IMR-90 (cell line): Measurements from ENCODE around the gene ST8SIA6. TPM values are rescaled to one million over a fixed set of nuclear protein-coding genes. Genes with fewer than 3 reads are reported as not detected.

Source experiments
- ATAC-seq: fragments of 200-7000 bp; cut with Tn5 transposase; 2 replicates; pipeline ENCODE4 v1.9.1; 2020; ENCODE audit warnings: low read depth, mild to moderate bottlenecking, moderate library complexity
- BruUV-seq: library from RNA; stranded (reverse); fragments of 400-500 nt; replicated peaks from 2 replicates; lab custom pipeline; 2021; lab: Mats Ljungman, UMichigan
- CTCF ChIA-PET: fragments of 300-600 bp; formaldehyde crosslinking; extraction: SDS; loops from one replicate; lab custom pipeline; 2021; ENCODE audit warnings: antibody characterized with exemption; lab: Yijun Ruan, JAX
- POLR2A ChIA-PET: fragments of 300-600 bp; sonication (Branson Sonifier 250); formaldehyde crosslinking; loops from one replicate; lab custom pipeline; 2022; ENCODE audit warnings: antibody characterized with exemption; ENCODE audit not compliant: unreplicated experiment; lab: Charles Lee
- DNase-seq: peaks from one replicate; pipeline ENCODE4 v3.0.0; 2013
- H2AFZ ChIP-seq: replicated peaks from 2 replicates; pipeline ENCODE3; 2013; ENCODE audit warnings: low read length, mild to moderate bottlenecking; ENCODE audit not compliant: poor library complexity
- H2AK5ac ChIP-seq: 2 replicates; pipeline ENCODE4 v1.6.1; 2013; ENCODE audit warnings: low read depth, low read length, inconsistent platforms
- H2AK9ac ChIP-seq: replicated peaks from 2 replicates; pipeline ENCODE3; 2013; ENCODE audit warnings: mild to moderate bottlenecking, low read depth, low read length, moderate library complexity; ENCODE audit not compliant: poor library complexity
- H2BK120ac ChIP-seq: 2 replicates; pipeline ENCODE4 v1.6.1; 2013; ENCODE audit warnings: low read depth, low read length, inconsistent platforms
- H2BK15ac ChIP-seq: 3 replicates; pipeline ENCODE4 v1.6.1; 2013; ENCODE audit warnings: low read depth, low read length, inconsistent platforms
- H2BK20ac ChIP-seq: 2 replicates; pipeline ENCODE4 v1.6.1; 2013; ENCODE audit warnings: low read depth, mild to moderate bottlenecking, inconsistent platforms, low read length, moderate library complexity
- H2BK5ac ChIP-seq: 2 replicates; pipeline ENCODE4 v1.6.1; 2013; ENCODE audit warnings: mild to moderate bottlenecking, low read depth, low read length, inconsistent platforms; ENCODE audit not compliant: poor library complexity, severe bottlenecking
- H3K14ac ChIP-seq: replicated peaks from 2 replicates; pipeline ENCODE4 v1.6.1; 2013; ENCODE audit warnings: low read depth, low read length, inconsistent platforms
- H3K18ac ChIP-seq: 2 replicates; pipeline ENCODE4 v1.6.1; 2013; ENCODE audit warnings: low read depth, low read length, control low read depth
- H3K23ac ChIP-seq: 2 replicates; pipeline ENCODE4 v1.6.1; 2013; ENCODE audit warnings: low read depth, low read length, inconsistent platforms
- H3K27ac ChIP-seq: 2 replicates; pipeline ENCODE4 v1.5.1; 2013; ENCODE audit warnings: mild to moderate bottlenecking, control low read depth, low read length; ENCODE audit not compliant: insufficient read depth
- H3K27me3 ChIP-seq: 2 replicates; pipeline ENCODE4 v1.6.1; 2013; ENCODE audit warnings: low read length; ENCODE audit not compliant: control insufficient read depth, insufficient read depth
- H3K36me3 ChIP-seq: 2 replicates; pipeline ENCODE4 v1.6.1; 2013; ENCODE audit warnings: low read length, mixed read lengths; ENCODE audit not compliant: control insufficient read depth, insufficient read depth
- H3K4ac ChIP-seq: 2 replicates; pipeline ENCODE4 v1.6.1; 2013; ENCODE audit warnings: low read depth, low read length, inconsistent platforms
- H3K4me1 ChIP-seq: 2 replicates; pipeline ENCODE4 v1.6.1; 2013; ENCODE audit warnings: low read length, mixed read lengths; ENCODE audit not compliant: control insufficient read depth, insufficient read depth
- H3K4me2 ChIP-seq: 2 replicates; pipeline ENCODE4 v1.6.1; 2013; ENCODE audit warnings: low read depth, mild to moderate bottlenecking, control low read depth, low read length, moderate library complexity
- H3K4me3 ChIP-seq: 2 replicates; pipeline ENCODE4 v1.5.1; 2013; ENCODE audit warnings: low read depth, mild to moderate bottlenecking, control low read depth, low read length, moderate library complexity; ENCODE audit not compliant: insufficient read depth
- H3K56ac ChIP-seq: 2 replicates; pipeline ENCODE4 v1.6.1; 2013; ENCODE audit warnings: low read length, inconsistent platforms; ENCODE audit not compliant: insufficient read depth; ENCODE audit errors: extremely low read depth
- H3K79me1 ChIP-seq, 2 experiments: 2 replicates each; pipeline ENCODE4 v1.6.1; 2013; ENCODE audit warnings: low read length in 2 of 2, inconsistent platforms in 1 of 2, low read depth in 1 of 2
- H3K9ac ChIP-seq: 2 replicates; pipeline ENCODE4 v1.6.1; 2013; ENCODE audit warnings: low read depth, low read length, control low read depth
- H3K9me1 ChIP-seq: 2 replicates; pipeline ENCODE4 v1.6.1; 2013; ENCODE audit warnings: low read length, inconsistent platforms; ENCODE audit not compliant: insufficient read depth
- H3K9me3 ChIP-seq: 2 replicates; pipeline ENCODE4 v1.6.1; 2013; ENCODE audit warnings: low read length; ENCODE audit not compliant: control insufficient read depth, insufficient read depth
- H4K20me1 ChIP-seq: 2 replicates; pipeline ENCODE4 v1.6.1; 2013; ENCODE audit warnings: low read length, inconsistent platforms; ENCODE audit not compliant: insufficient read depth
- H4K5ac ChIP-seq: 2 replicates; pipeline ENCODE4 v1.6.1; 2013; ENCODE audit warnings: mild to moderate bottlenecking, low read depth, low read length, control low read depth
- H4K8ac ChIP-seq, 2 experiments: 2 replicates each; pipeline ENCODE4 v1.6.1; 2013; ENCODE audit warnings: low read depth in 2 of 2, low read length in 2 of 2, control low read depth in 1 of 2, inconsistent platforms in 1 of 2
- H4K91ac ChIP-seq: 2 replicates; pipeline ENCODE4 v1.6.1; 2013; ENCODE audit warnings: low read depth, low read length, inconsistent platforms; ENCODE audit not compliant: insufficient read depth
- BHLHE40 ChIP-seq: fragments of 150-350 bp; IDR thresholded peaks from 2 replicates; pipeline ENCODE4 v1.6.1; 2016; ENCODE audit warnings: mild to moderate bottlenecking, low read depth, low read length
- CEBPB ChIP-seq: IDR thresholded peaks from 2 replicates; pipeline ENCODE4 v1.6.1; 2012; ENCODE audit warnings: low read depth, low read length, improper control_type of control experiment
- CHD1 ChIP-seq: IDR thresholded peaks from 2 replicates; pipeline ENCODE4 v1.6.1; 2012; ENCODE audit warnings: low read depth, low read length, improper control_type of control experiment
- CTCF ChIP-seq: conservative IDR thresholded peaks from 2 replicates; pipeline ENCODE4 v1.5.1; 2012; ENCODE audit warnings: mild to moderate bottlenecking, low read depth, low read length, improper control_type of control experiment
- ELK1 ChIP-seq: fragments of 150-350 bp; IDR thresholded peaks from 2 replicates; pipeline ENCODE4 v1.6.1; 2016; ENCODE audit warnings: low read depth, mild to moderate bottlenecking, low read length, moderate library complexity, borderline replicate concordance
- MAFK ChIP-seq: IDR thresholded peaks from 2 replicates; pipeline ENCODE4 v1.6.1; 2012; ENCODE audit warnings: low read depth, low read length, improper control_type of control experiment
- MAZ ChIP-seq: IDR thresholded peaks from 2 replicates; pipeline ENCODE4 v1.6.1; 2012; ENCODE audit warnings: low read depth, mild to moderate bottlenecking, low read length, improper control_type of control experiment, moderate library complexity, borderline replicate concordance
- MXI1 ChIP-seq: IDR thresholded peaks from 2 replicates; pipeline ENCODE4 v1.6.1; 2012; ENCODE audit warnings: low read depth, mild to moderate bottlenecking, low read length, moderate library complexity, borderline replicate concordance
- NFE2L2 ChIP-seq: fragments of 150-350 bp; IDR thresholded peaks from 2 replicates; pipeline ENCODE4 v1.6.1; 2016; ENCODE audit warnings: low read depth, mild to moderate bottlenecking, low read length
- POLR2A ChIP-seq: IDR thresholded peaks from 2 replicates; pipeline ENCODE4 v1.6.1; 2012; ENCODE audit warnings: mild to moderate bottlenecking, low read depth, low read length
- RAD21 ChIP-seq: IDR thresholded peaks from 2 replicates; pipeline ENCODE4 v1.6.1; 2012; ENCODE audit warnings: low read length, improper control_type of control experiment
- RCOR1 ChIP-seq: IDR thresholded peaks from 2 replicates; pipeline ENCODE4 v1.6.1; 2012; ENCODE audit warnings: mild to moderate bottlenecking, low read length, improper control_type of control experiment; ENCODE audit not compliant: insufficient replicate concordance
- RFX5 ChIP-seq: IDR thresholded peaks from 2 replicates; pipeline ENCODE4 v1.8.0; 2012; ENCODE audit warnings: low read depth, mild to moderate bottlenecking, low read length, moderate library complexity
- SMC3 ChIP-seq: fragments of 150-350 bp; IDR thresholded peaks from 2 replicates; pipeline ENCODE4 v1.6.1; 2016; ENCODE audit warnings: low read depth, mild to moderate bottlenecking, antibody characterized with exemption, low read length, moderate library complexity
- WGBS, 2 experiments: methylation state at CpG; one replicate each; pipeline versions ENCODE4 v1.1.5 to v1.1.7; 2013; ENCODE audit warnings: missing lambda C conversion rate in 2 of 2; ENCODE audit not compliant: insufficient read length in 1 of 2; ENCODE audit errors: extremely low coverage in 2 of 2; 5-methylcytosine and 5-hydroxymethylcytosine counted together
- dilution Hi-C: fragments of 300-500 bp; cut with HindIII; formaldehyde crosslinking; loops from one replicate; pipeline ENCODE4 v1.14.3; 2018; ENCODE audit warnings: low sequenced_read_pairs; ENCODE audit not compliant: unreplicated experiment
- in situ Hi-C: fragments of 300-500 bp; cut with MboI; formaldehyde crosslinking; loops from 3 replicates; pipeline ENCODE4 v1.14.3; 2019; ENCODE audit warnings: low sequenced_read_pairs, inconsistent platforms, mixed read lengths
- intact Hi-C: fragments of 100-400 bp; cut with micrococcal nuclease; formaldehyde crosslinking; loops from 2 replicates; pipeline ENCODE4 v1.10.0; 2022
- polyA plus RNA-seq, 3 experiments: library from polyadenylated mRNA; depleted of rRNA; stranded (reverse); fragments of >200 nt; gene quantifications; 2 replicates each; pipeline ENCODE4 v1.2.3, GENCODE V29; 2012; ENCODE audit warnings: low replicate concordance in 1 of 3
- total RNA-seq: library from RNA; depleted of rRNA; stranded (reverse); fragments of >200 nt; gene quantifications from 2 replicates; pipeline ENCODE4 v1.2.3, GENCODE V29; 2012
- TF ChIP-seq, protein P1 (sequence below): fragments of 150-350 bp; IDR thresholded peaks from 2 replicates; pipeline ENCODE4 v1.6.1; 2017; ENCODE audit warnings: mild to moderate bottlenecking, antibody characterized with exemption, low read length, low read depth

The ST8SIA6 gene
- total and polyA plus RNA-seq, 2 of the 4 experiments (the other 2 are of a cell fraction): 0.10 to 0.18 TPM

- H4K5ac ChIP-seq: no peak overlapping the region
- no peak overlapping the region for H3K4me2 ChIP-seq
- no peak overlapping the region for H4K91ac ChIP-seq
- no peak overlapping the region for H3K4me3 ChIP-seq
- H2BK5ac ChIP-seq: no peak overlapping the region
- H2BK15ac ChIP-seq: no peak overlapping the region
- H3K9me3 ChIP-seq: no peaks in the 10 kb centered on the region
- H2AFZ ChIP-seq: no peak overlapping the region
- no peak overlapping the region for H3K14ac ChIP-seq
- ChIA-PET POLR2A (no interaction called here), CTCF (no interaction called here)
- no peak overlapping the region for H3K27ac ChIP-seq
- H3K9ac ChIP-seq: no peak overlapping the region
- DNase-seq: no peak
- BruUV-seq: no TSS peak
- H2AK5ac ChIP-seq: no peak overlapping the region
- H3K36me3 ChIP-seq: no peaks in the 10 kb centered on the region
- H3K4ac ChIP-seq: no peak overlapping the region
- H3K27me3 ChIP-seq: peaks cover 19% of the 10 kb centered on the region
- no peaks in the 10 kb centered on the region for H3K4me1 ChIP-seq
- no peak overlapping the region for H4K8ac ChIP-seq
- no peaks in the 10 kb centered on the region for H3K79me1 ChIP-seq
- no peak overlapping the region for H3K23ac ChIP-seq
- intact Hi-C loops: no loop called here
- H3K9me1 ChIP-seq: no peaks in the 10 kb centered on the region
- dilution Hi-C loops: no loop called here
- in situ Hi-C loops: no loop called here
- no peaks in the 10 kb centered on the region for H4K20me1 ChIP-seq
- TF ChIP-seq BHLHE40: no peak
- TF ChIP-seq CEBPB: no peak
- TF ChIP-seq MAFK: no peak
- TF ChIP-seq, protein P1, sequence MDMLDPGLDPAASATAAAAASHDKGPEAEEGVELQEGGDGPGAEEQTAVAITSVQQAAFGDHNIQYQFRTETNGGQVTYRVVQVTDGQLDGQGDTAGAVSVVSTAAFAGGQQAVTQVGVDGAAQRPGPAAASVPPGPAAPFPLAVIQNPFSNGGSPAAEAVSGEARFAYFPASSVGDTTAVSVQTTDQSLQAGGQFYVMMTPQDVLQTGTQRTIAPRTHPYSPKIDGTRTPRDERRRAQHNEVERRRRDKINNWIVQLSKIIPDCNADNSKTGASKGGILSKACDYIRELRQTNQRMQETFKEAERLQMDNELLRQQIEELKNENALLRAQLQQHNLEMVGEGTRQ: no peak
- no peak for TF ChIP-seq RAD21
- no peak for TF ChIP-seq ELK1
- no peak for TF ChIP-seq CHD1
- TF ChIP-seq RCOR1: no peak
- TF ChIP-seq NFE2L2: no peak
- TF ChIP-seq SMC3: no peak
- no peak for TF ChIP-seq MXI1
- TF ChIP-seq MAZ: no peak
- TF ChIP-seq CTCF: no peak
- no peak for TF ChIP-seq RFX5
- TF ChIP-seq POLR2A: no peak
- H2AK9ac ChIP-seq: no peak overlapping the region
- ATAC-seq: no peak
- H2BK20ac ChIP-seq: no peak overlapping the region
- no CpG with 5 or more reads among the region's 1 CpG for WGBS, 2 experiments
- H3K18ac ChIP-seq: no peak overlapping the region
- no peak overlapping the region for H2BK120ac ChIP-seq
- H3K56ac ChIP-seq: no peak overlapping the region
Measured at GRCh38 chr10:17380016-17380415, 74.4 kb downstream of the ST8SIA6 start.
